K562 (cell line): ENCODE data around the gene TLE3. TPM values are rescaled to one million over a fixed set of nuclear protein-coding genes. Genes with fewer than 3 reads are reported as not detected.

Source experiments
- FOXK2 ChIP-seq, 2 experiments: fragments of 450-650 bp; IDR thresholded peaks in 1 of 2; conservative IDR thresholded peaks in 1 of 2; 2 replicates each; pipeline ENCODE4 v1.6.1; 2016; ENCODE audit warnings: low read depth in 2 of 2, mild to moderate bottlenecking in 1 of 2
- MAZ ChIP-seq, 2 experiments: fragments of 450-650 bp in 1 of 2; sonication (generic) in 1 of 2; formaldehyde crosslinking; IDR thresholded peaks in 1 of 2; conservative IDR thresholded peaks in 1 of 2; 2 replicates each; pipeline versions ENCODE4 v1.4.0 to v1.5.0; 2020; ENCODE audit warnings: mild to moderate bottlenecking in 1 of 2, missing genetic modification reagents in 1 of 2
- MIER1 ChIP-seq: fragments of 450-650 bp; IDR thresholded peaks from 2 replicates; pipeline ENCODE4 v1.6.1; 2016; ENCODE audit warnings: antibody characterized with exemption, mild to moderate bottlenecking, low read depth
- NFE2 ChIP-seq: IDR thresholded peaks from 2 replicates; pipeline ENCODE4 v1.6.1; 2014; ENCODE audit warnings: antibody characterized with exemption, low read depth
- NR2C1 ChIP-seq, 2 experiments: fragments of 450-650 bp; IDR thresholded peaks; 2 replicates each; pipeline ENCODE4 v1.6.1; 2017; ENCODE audit warnings: mild to moderate bottlenecking in 2 of 2, antibody characterized with exemption in 1 of 2, inconsistent platforms in 1 of 2, missing compliant biosample characterization in 1 of 2, missing genetic modification characterization in 1 of 2
- TGIF2 ChIP-seq: sonication (generic); formaldehyde crosslinking; IDR thresholded peaks from 2 replicates; pipeline ENCODE4 v1.8.1; 2022; ENCODE audit warnings: mild to moderate bottlenecking, missing genetic modification reagents, moderate library complexity
- XRCC5 ChIP-seq: fragments of 200-400 bp; formaldehyde crosslinking; IDR thresholded peaks from 2 replicates; pipeline ENCODE4 v1.6.1; 2017; ENCODE audit warnings: low read depth, mild to moderate bottlenecking, low read length
- ZNF224 ChIP-seq: sonication (generic); formaldehyde crosslinking; IDR thresholded peaks from 2 replicates; pipeline ENCODE4 v1.8.0; 2022; ENCODE audit warnings: mild to moderate bottlenecking, missing genetic modification reagents
- ZNF384 ChIP-seq: IDR thresholded peaks from 2 replicates; pipeline ENCODE4 v1.6.1; 2012; ENCODE audit warnings: low read depth, low read length, improper control_type of control experiment
- ZNF584 ChIP-seq: fragments of 200-800 bp; sonication (Bioruptor generic); IDR thresholded peaks from 2 replicates; pipeline ENCODE4 v1.6.1; 2016; ENCODE audit warnings: low read depth, mild to moderate bottlenecking, missing genetic modification characterization, missing compliant biosample characterization
- polyA plus RNA-seq, 8 experiments: library from polyadenylated mRNA; depleted of rRNA in 4 of 8; stranded (reverse) in 5 of 8; unstranded in 3 of 8; fragments of >200 nt; fragmentation: Nextera tagmentation in 2 of 8; fragmentation: Illumina TruSeq in 1 of 8; extraction: Ambion mirVana in 2 of 8; extraction: Trizol in 1 of 8; gene quantifications; 2 replicates each; pipeline versions ENCODE4 v1.2.1 to v1.2.3, GENCODE V29; 2011 to 2014; ENCODE audit warnings: inconsistent platforms in 1 of 8, missing spikeins in 1 of 8
- total RNA-seq, 7 experiments: library from RNA; depleted of rRNA in 6 of 7; stranded (reverse); fragments of >200 nt in 6 of 7; fragmentation: Illumina TruSeq in 2 of 7; extraction: Trizol in 2 of 7; gene quantifications; 2 replicates each; pipeline versions ENCODE4 v1.2.1 to v1.2.3, GENCODE V29; 2011 to 2021; ENCODE audit warnings: low replicate concordance in 1 of 7
- TF ChIP-seq, protein P1 (sequence below), 3 experiments: fragments of 200-800 bp in 1 of 3; fragments of 250-450 bp in 1 of 3; fragments of 450-650 bp in 1 of 3; sonication (Bioruptor Pico) in 1 of 3; sonication (Bioruptor generic) in 1 of 3; formaldehyde crosslinking in 1 of 3; IDR thresholded peaks; 2 replicates each; pipeline versions ENCODE4 v1.6.1 to v1.8.0; 2016 to 2022; ENCODE audit warnings: mild to moderate bottlenecking in 2 of 3, missing genetic modification characterization in 2 of 3, missing compliant biosample characterization in 1 of 3, moderate library complexity in 1 of 3
- TF ChIP-seq, protein P2 (sequence below): IDR thresholded peaks from 3 replicates; pipeline ENCODE4 v1.6.1; 2011; ENCODE audit warnings: borderline replicate concordance, mild to moderate bottlenecking, moderate library complexity; ENCODE audit not compliant: insufficient read length; ENCODE audit errors: extremely low read depth
- TF ChIP-seq, protein P3 (sequence below): fragments of 250-450 bp; sonication (Bioruptor Pico); IDR thresholded peaks from 2 replicates; pipeline ENCODE4 v1.4.0; 2020

TLE3 gene
- total and polyA plus RNA-seq, 9 of the 15 experiments (the other 6 are each of a cell fraction or from before 2014, with no cell fraction given) = 1.5 to 84.2 (median 14.1) TPM

DNA sequence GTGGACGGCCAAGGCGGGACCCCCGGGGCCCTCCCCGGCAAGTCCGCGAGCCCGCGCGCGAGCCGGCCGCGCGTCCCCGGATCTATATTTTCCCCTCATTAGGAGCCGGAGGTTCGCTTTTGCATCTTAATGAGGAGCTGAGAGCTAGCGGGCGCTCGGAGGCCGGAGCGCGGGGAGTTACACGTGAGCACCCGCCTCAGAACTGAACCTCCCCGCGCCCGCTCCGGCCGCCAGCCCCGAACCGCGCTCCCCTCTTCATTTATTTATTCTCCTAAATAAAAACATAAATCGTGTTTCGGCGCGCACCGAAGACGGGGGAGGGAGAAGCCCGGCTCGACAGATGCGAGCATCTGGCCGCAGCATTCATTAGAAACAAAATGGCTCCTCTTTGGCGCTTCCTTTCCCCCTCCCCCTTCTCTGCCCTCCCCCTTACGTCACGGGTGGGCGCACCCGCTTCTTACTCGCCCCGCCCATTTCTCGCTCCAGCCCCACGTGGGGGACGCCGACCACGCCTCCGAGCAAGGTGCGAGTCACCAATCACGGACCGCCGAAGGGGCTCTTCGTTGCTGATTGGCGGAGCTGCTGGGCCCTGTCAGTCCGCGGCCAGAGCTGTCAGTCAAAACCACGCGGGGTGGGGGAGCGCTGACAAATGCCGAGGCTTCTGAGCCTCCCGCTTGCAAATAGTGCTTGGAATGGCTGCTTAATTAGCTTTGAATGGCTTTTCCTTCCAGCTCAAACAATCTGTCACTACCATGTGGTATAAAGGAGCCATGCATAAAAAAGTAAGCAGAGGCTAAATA, 1.6 kb upstream of the TLE3 start (continued):
- TF ChIP-seq TGIF2 = no peak
- no peak for TF ChIP-seq NR2C1 (IDR thresholded peaks at IDR 0.05)
- TF ChIP-seq NR2C1 (tag; IDR thresholded peaks at IDR 0.05) = no peak
- TF ChIP-seq, protein P1, sequence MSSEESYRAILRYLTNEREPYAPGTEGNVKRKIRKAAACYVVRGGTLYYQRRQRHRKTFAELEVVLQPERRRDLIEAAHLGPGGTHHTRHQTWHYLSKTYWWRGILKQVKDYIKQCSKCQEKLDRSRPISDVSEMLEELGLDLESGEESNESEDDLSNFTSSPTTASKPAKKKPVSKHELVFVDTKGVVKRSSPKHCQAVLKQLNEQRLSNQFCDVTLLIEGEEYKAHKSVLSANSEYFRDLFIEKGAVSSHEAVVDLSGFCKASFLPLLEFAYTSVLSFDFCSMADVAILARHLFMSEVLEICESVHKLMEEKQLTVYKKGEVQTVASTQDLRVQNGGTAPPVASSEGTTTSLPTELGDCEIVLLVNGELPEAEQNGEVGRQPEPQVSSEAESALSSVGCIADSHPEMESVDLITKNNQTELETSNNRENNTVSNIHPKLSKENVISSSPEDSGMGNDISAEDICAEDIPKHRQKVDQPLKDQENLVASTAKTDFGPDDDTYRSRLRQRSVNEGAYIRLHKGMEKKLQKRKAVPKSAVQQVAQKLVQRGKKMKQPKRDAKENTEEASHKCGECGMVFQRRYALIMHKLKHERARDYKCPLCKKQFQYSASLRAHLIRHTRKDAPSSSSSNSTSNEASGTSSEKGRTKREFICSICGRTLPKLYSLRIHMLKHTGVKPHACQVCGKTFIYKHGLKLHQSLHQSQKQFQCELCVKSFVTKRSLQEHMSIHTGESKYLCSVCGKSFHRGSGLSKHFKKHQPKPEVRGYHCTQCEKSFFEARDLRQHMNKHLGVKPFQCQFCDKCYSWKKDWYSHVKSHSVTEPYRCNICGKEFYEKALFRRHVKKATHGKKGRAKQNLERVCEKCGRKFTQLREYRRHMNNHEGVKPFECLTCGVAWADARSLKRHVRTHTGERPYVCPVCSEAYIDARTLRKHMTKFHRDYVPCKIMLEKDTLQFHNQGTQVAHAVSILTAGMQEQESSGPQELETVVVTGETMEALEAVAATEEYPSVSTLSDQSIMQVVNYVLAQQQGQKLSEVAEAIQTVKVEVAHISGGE (CRISPR knock-in tag; IDR thresholded peaks at IDR 0.05) = no peak
- TF ChIP-seq, protein P2, sequence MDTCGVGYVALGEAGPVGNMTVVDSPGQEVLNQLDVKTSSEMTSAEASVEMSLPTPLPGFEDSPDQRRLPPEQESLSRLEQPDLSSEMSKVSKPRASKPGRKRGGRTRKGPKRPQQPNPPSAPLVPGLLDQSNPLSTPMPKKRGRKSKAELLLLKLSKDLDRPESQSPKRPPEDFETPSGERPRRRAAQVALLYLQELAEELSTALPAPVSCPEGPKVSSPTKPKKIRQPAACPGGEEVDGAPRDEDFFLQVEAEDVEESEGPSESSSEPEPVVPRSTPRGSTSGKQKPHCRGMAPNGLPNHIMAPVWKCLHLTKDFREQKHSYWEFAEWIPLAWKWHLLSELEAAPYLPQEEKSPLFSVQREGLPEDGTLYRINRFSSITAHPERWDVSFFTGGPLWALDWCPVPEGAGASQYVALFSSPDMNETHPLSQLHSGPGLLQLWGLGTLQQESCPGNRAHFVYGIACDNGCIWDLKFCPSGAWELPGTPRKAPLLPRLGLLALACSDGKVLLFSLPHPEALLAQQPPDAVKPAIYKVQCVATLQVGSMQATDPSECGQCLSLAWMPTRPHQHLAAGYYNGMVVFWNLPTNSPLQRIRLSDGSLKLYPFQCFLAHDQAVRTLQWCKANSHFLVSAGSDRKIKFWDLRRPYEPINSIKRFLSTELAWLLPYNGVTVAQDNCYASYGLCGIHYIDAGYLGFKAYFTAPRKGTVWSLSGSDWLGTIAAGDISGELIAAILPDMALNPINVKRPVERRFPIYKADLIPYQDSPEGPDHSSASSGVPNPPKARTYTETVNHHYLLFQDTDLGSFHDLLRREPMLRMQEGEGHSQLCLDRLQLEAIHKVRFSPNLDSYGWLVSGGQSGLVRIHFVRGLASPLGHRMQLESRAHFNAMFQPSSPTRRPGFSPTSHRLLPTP = no peak
- TF ChIP-seq ZNF224 = no peak
- TF ChIP-seq NFE2 = no peak
- TF ChIP-seq, protein P3, sequence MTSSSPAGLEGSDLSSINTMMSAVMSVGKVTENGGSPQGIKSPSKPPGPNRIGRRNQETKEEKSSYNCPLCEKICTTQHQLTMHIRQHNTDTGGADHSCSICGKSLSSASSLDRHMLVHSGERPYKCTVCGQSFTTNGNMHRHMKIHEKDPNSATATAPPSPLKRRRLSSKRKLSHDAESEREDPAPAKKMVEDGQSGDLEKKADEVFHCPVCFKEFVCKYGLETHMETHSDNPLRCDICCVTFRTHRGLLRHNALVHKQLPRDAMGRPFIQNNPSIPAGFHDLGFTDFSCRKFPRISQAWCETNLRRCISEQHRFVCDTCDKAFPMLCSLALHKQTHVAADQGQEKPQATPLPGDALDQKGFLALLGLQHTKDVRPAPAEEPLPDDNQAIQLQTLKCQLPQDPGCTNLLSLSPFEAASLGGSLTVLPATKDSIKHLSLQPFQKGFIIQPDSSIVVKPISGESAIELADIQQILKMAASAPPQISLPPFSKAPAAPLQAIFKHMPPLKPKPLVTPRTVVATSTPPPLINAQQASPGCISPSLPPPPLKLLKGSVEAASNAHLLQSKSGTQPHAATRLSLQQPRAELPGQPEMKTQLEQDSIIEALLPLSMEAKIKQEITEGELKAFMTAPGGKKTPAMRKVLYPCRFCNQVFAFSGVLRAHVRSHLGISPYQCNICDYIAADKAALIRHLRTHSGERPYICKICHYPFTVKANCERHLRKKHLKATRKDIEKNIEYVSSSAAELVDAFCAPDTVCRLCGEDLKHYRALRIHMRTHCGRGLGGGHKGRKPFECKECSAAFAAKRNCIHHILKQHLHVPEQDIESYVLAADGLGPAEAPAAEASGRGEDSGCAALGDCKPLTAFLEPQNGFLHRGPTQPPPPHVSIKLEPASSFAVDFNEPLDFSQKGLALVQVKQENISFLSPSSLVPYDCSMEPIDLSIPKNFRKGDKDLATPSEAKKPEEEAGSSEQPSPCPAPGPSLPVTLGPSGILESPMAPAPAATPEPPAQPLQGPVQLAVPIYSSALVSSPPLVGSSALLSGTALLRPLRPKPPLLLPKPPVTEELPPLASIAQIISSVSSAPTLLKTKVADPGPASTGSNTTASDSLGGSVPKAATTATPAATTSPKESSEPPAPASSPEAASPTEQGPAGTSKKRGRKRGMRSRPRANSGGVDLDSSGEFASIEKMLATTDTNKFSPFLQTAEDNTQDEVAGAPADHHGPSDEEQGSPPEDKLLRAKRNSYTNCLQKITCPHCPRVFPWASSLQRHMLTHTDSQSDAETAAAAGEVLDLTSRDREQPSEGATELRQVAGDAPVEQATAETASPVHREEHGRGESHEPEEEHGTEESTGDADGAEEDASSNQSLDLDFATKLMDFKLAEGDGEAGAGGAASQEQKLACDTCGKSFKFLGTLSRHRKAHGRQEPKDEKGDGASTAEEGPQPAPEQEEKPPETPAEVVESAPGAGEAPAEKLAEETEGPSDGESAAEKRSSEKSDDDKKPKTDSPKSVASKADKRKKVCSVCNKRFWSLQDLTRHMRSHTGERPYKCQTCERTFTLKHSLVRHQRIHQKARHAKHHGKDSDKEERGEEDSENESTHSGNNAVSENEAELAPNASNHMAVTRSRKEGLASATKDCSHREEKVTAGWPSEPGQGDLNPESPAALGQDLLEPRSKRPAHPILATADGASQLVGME (CRISPR knock-in tag) = no peak
- TF ChIP-seq ZNF384 = no peak
- TF ChIP-seq MAZ (CRISPR knock-in tag; conservative IDR thresholded peaks at IDR 0.05 in 1 of 2, IDR thresholded peaks at IDR 0.05 in 1 of 2) = peak; percentile 67 to 74
- no peak for TF ChIP-seq FOXK2 (conservative IDR thresholded peaks at IDR 0.05 in 1 of 2, IDR thresholded peaks at IDR 0.05 in 1 of 2; ENCODE audit: low read depth in 2 of 2)
- no peak for TF ChIP-seq MIER1
- TF ChIP-seq XRCC5 = no peak
- TF ChIP-seq ZNF584 (CRISPR knock-in tag) = 0 out of 2 replicates have a peak, but pooled peaks have one; percentile 46
